NCI-H2196 treated with DMSO at 0.1 percent for 48 hours (cell line): ENCODE measurements around the gene HERC2.

ENCODE experiments used
- DNase-seq: peaks from one replicate; lab custom pipeline; 2025; ENCODE audit not compliant: unreplicated experiment; lab: John Stamatoyannopoulos, UW

Gene HERC2

DNA sequence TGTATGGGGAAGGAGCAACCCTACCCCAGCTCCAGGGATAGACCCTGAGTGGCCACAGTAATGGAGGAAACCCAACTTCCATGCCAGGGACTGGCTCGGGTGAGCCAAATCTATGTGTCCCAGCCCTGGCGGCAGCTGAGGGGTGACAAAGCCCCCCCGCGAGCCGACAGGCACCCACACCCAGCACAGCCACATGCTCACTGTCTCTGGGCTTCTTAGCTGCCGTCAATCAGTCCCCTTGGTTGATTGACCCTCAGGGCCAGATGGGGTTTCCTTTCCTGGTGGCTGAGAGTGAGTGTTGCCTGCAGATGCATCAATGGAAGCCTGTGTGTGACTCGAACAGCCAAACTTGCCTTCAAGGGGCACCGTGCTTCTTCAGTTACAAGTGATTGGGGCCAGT, 220.8 kb downstream of the HERC2 start:
- DNase-seq = no peak

DNA sequence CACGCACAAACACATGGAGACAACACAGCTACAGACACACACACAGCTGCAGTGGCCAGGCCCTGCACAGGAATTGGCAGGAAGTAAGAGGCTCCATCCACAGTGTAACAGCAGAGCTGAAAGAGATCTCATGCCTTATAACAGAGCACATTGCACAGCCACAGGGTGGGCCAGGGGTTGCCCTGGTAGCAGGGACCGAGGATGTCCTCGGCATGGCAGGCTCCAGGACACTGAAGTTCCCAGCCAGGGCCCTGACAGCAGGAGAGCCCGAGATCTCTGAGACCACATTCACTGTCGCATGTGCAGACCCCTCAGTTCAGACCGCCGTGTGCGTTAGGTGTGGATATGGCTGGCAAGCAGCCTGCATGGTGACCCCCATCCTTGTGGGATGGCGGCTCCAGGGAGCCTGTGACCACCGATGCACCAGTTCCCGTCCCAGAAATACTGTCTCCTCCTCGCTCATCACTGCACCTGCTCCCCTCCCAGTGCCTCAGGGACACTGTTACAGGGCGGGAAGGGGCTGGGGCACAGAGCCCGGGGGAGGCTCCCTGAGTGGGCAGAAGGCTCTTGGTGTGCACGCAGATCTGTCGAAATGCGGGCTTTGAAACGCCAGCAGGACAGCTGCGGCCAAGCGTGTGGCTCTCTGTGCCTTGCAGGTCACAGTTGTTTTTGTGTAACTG, 221.3 kb downstream of the HERC2 start:
- no peak for DNase-seq

DNA sequence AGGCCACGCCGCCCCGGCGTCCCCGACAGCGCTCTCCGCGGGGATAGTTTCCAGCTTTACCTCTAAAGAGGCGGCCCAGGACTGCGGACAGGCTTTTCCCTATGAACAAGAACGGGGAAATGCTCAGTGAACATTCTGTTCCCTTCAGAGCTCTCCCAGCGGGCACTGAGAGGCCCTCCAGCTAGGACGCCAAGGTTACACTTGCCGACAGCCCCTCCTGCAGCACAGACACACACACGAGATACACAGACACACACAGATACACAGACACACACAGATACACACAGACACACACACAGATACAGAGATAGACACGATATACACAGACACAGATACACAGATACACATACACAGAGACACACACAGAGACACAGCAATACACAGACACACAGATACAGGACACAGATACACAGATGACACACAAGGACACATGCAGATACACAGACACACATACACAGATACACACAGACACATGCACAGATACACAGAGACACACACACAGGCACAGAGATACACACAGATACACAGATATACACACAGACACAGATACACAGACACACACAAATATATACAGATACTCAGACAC, 222.3 kb downstream of the HERC2 start:
- no peak for DNase-seq

DNA sequence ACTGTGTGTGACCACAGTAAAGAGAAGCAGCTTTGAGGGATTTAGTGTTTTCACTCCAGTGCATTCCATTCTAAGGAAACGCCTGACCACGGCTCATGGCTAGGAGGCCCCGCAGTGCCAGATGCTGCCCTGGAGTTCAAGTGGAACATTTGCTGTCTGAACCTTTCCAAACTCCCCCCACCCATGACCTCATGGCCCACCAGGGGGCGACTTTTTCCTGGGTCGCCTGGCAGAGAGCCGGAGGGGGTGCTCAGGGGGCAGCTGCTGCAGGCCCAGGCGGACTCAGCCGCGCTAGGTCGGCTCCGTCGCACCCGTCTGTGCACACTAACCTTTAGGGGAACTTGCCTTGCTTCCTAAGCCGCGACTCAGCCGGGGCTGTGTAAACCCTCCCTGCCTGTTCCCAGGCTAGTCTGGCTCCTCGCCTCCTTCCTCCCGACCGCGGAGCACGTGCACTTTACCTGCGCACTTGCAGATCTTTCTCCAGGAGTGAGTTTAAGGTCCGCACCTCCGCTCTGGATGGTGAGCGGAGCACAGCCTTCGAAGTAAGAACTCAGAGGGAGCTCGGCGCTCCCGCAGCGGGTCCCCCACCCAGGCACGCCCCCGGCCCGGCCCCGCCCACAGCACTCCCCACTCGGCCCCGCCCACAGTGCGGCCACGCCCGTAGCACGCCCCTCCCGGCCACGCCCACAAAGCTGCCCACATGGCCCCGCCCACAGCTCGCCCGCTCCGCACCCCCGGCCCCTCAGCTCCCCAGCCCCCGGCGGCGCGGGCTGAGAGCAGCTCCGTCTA, 223.0 kb downstream of the HERC2 start, which contains the start of gene OCA2:
TSS of gene OCA2 (minus strand) at position 550 of the 789 bp plus-strand sequence. CDS start 17,441 bp downstream, outside the sequence.
- DNase-seq = no peak

DNA sequence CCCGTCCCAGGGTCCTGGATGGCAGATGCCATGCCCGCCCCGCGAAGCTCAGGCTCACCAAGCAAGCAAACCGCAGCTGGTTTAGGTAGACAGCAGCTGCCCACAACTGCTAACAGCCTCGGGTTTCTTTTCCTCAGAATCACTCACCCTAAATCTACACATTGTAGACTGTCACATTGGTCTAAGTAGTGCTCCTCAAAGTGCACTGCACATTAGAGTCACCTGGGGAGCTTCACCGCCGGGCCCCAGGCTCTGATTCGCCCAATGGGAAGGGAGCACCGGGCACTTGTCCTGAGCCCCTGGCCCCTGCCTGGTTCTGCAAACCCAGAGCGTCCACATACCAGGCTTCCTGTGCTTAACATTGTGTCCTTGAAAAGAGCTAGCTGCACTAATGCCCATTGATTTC, 223.6 kb downstream of the HERC2 start:
- DNase-seq = no peak

DNA sequence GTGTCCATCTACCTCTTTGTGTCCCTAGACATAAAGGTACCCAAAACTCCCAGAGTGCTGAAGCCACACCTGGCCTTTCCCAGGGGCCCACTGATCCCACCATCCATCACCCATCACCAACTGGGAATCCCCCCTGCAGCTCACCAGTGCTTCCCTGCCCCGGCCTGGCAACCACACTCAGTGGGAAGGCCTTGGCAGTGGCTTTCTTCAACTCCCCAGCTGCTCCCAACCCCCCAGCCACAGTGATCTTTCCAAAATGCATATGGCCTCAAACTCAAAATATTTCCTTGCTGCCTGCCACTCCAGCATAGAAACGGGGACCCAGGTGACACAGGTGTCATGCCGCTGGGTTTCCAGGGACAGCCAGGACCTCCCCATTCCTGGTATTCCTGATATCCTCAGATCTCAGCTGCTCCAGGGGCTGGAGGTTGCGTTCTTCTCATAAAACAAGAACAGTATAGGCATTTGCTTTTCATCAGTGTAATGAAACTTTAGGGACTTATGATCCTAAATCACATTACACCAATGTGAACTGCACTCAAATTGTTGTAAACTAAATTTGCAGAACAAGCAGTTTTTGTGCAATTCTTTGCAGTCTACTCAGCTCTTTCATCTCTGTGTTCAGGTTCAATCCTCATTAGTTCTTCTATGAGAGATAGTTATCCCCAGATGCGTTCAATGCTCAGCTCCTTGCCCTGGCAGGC, 224.2 kb downstream of the HERC2 start:
- DNase-seq = no peak

DNA sequence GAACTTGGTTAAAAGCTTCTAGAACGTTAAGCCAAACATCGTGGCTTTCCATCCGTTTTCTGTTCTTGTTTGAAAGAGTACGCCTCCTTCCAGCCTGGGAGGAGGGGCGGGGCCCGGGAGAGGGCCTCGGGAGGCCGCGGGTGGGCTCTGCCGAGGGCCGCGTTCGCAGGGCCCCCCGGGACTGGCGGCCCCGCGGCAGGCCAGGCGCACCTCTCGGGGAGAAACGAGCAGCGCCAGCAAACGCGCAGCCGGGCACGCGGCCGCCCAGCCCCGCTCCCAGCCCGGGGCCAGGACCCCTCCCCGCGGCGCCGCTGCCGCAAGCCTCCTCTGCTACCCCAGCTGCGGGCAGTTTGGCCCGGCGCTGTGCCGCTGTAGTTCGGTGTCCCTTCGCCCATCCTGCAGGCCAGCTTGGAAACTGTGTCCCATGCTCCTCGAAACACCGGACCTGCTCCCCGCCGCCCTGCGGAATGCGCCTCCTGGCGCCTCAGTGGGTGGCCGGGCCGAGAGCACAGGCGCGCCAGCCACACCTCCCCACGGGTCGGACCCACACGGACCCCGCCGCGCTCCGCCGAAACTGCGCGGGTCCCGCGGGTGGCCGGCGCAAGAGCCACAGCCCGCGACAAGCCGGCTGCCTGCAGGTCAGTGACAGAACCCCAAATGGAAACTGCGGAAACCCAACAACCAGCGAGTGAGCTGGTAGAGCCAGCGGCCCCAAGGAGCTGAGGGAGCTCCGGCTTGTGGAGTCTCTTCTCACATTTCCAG, 225.1 kb downstream of the HERC2 start:
- DNase-seq = no peak

DNA sequence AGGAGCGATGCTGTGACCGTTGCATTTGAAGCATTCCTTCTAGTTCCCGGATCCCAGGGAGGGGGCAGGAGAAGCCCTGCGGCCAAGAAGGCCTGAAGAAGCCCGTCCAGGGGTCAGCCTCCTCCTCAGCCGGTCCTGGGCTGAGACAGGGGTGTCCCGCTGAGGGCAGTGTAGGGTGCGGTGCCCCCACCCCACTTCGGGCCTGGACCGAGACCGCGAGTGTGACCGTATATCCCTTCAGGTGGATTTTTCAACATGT, 225.6 kb downstream of the HERC2 start:
- DNase-seq = no peak

DNA sequence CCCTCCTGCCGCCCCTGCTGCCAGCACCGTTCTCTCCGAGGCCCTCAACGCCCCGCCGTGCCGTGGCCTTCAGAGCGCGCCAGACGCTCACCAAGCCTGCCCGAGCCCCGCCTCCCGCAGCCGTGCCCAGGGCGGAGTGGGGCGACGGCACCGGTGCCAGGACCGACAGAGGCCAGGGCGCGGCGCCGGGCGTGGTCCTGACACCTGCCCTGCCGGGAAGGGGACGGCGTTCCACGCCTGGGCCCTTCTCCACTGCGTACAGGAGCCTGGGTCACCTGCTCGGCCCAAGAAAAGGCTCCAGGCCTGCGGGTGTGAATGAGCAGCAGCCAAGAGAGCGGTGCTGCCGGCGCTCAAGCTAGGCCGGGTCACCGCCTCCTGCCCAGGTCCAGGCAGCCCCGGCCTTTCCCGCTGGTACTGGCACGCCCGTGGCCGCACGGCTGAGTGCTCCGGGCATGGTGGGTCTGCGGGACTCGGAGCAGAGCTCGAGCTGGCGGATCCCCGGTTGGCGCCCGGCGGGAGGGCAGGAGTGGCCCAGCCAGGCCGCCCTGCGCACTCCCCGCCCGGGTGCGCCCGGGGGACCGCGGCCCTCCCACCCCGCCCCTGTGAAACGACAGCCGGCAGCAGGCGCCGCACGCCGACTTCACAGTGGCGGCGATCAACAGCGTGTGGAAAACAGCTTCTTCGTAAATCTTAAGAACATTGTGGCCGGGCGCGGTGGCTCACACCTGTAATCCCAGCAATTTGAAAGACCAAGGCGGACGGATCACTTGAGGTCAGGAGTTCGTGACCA, 227.1 kb downstream of the HERC2 start:
- DNase-seq = no peak

DNA sequence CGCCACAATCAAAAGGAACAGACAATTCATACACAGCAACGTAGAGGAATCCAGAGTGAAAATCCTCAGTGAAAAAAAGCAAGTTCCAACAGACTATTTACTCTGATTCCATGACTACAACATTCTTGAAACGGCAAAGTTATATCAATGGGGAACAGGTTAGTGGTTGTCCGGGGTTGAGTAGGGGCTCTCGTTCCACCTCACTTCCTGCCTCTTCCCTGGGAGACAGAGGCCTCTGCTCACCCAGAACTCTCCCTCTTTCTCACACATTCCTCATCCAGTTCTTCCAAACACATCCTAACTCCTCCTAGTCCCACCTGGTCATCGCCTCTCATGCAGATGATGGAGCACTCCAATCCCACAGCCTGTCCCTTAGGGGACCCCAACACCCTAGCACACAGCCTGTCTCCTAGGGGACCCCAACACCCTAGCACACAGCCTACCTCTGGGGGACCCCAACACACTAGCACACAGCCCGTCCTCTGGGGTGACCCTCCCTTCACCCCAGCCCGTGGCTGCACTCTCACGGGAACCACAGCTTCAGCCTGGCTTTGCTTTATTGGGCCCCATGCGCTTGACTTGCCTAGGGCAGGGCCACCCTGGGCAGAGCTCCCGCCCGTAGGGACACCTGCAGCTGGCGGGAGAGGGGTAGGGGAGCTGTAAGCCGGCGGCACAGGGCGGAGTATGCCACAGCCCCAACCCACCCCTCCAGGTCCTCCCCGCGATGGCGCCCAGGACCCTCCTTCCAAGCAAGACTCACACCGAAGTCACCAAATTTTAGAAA, 228.0 kb downstream of the HERC2 start:
- DNase-seq = no peak

DNA sequence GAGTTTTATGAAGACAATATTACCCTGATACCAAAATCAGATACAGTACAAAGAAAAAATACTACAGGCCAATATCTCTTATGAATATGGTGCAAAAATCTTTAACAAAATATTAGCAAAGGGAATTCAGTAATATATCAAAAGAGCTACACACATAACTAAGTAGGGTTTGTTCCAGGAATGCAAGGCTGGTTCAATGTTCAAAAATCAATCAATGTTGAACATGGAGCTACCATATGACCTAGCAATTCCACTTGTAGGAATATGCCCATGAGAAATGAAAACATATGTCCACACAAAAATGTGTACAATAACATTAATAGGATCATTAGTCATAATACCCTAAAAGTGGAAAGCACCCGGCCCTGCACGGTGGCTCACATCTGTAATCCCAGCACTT, 230.7 kb downstream of the HERC2 start:
- no peak for DNase-seq

DNA sequence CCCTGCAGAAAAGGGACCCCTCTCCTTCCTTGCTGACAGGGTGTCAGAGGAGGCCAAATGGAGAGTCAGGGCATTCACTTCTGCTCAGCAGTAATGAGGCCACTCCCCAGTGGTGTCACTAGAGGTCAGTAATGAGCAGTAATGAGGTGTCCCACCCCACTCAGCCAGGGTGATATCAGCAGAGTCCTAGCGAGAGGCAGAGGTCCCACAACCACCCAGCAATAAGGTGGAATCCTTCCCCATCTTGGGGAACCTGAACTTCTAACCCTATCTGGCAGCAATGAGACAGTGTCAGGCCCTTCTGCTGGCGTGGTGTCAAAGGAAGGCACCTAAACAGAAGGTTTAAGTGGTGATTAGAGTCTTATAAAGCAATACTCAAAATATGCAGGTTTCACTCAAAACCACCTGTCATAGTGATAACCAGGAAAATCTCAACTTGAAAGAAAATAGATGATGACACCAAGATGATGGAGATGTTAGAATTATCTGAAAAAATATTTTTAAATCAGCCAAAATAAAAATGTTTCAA, 235.7 kb downstream of the HERC2 start:
- DNase-seq = no peak

DNA sequence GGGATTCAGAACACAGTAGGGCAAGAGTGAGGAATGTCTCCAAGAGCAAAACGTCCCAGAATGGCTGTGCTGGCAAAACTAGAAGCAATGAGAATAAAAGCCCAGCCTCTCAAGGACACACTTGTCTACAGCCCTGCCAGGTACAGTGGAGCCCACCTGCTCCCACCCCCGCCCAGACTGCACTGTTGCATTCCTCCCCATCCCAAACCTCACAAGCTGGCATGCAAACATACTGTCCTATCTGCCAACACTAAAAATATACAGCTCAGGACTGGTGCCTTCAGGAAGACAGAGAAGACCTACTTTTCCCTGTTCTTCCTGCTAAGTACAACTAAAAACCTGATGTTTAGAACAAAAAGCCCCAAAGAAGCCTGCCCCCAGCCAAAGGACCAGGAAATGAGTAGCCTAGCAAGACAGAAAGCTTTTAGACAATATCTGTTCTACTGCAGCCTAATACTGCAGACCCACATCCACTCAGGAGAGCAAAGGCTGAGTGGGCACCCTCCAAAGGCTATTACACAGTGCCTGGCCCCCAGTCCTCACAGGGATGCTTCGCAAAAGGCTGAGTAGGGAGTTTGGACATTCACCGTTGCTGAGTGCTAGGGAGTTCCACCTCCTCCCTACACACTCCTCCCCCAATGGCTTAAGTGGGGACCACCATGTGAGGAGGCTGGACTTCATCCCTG, 236.3 kb downstream of the HERC2 start:
- no peak for DNase-seq

DNA sequence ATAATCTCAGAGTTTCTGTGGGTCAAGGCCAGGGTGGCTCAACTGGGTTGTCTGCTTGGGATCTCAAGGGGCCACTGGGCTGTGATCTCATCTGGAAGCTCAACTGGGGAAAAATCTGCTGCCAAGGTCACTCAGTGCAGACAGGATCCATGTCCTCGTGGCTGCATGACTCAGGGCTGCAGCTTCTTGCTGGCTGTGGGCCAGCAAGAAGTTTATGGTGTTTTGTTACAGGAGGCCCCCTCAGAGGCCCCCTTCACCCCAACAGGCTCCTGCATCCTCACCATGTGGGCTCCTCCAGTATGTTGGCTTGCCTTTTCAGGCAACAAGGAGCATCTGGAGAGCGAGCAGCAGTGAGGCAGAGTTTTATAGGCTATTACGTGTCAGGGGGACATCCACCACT, 237.4 kb downstream of the HERC2 start:
- DNase-seq = no peak

DNA sequence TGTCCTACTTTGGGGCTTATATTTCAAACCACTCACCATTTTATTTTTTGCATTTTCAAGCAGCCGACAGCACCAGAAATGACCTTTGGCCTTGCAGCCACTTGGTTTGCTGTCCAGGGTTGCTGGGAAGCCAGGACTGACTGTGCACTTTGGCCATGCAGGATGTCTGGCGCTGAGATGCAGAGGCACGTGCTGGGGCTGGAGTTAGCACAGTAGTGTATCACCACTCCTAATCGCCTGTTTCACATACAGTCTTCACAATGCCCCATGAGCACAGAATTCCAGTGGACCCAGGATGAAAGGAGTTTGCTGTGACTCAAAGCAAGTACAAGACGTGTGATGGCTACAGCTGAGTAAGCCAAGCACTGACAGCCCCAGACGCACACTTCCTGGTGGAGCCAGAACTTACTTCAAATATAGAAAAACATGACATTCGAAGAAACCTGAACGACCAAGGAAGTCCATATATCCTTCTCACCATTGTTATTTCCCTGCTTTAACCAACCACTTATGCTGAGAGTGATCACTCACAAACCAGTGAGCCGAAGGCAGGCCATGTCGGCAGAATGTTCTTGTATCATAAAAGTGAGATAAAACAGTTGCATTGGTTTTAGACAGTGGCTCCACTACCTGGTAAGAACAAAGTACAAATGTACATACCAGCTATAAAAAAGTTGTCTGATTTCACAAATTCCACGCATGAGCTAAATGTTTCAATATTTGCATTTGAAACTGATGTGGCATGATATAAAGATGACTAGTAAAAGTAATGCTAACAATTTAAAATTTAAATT, 238.9 kb downstream of the HERC2 start:
- DNase-seq = no peak

DNA sequence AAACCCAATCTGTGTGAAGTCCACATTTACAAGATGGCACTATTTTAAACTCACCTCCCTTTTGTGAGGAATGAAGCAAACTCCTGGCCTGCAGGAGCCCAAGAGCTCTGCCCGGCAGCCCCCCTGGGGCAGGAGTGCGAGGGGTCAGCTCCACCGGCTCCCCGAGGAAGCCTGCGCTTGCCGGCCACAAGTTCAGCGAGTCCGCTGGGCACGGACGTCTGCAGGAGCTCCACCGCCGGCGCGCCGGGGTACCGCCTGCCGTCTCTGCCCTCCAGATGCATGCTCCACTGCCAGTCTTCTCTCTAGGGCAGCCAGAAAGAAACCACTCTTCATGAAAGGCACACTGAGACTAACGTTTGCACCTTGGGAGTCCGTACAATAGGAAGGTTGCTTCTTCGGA, 240.4 kb downstream of the HERC2 start:
- DNase-seq = no peak

DNA sequence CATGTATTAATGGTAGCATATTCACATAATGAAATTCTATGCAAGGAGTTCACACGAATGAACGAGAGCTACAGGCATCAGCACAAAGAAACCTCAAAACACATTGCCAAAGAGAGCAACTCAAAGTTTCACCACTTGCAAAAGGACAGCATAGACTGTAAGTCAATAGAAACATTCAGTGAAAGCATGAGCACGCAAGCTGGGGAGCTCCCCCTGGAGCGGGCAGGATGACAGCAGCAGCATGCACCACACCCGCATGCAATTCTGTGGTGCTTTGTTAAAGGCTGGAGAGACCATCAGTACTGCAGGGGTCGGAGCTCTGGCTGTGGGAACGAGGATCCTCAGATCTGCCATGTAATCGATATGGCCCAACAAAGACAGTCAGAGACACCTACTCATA, 241.6 kb downstream of the HERC2 start:
- DNase-seq = no peak
